ENCODE results near the gene ZNF738.
"Not testable (repeated sequence)": the region's sequence is repeated elsewhere in the genome, so short reads cannot be mapped to it uniquely, and the experiment has no call there.

ZNF738 gene

DNA sequence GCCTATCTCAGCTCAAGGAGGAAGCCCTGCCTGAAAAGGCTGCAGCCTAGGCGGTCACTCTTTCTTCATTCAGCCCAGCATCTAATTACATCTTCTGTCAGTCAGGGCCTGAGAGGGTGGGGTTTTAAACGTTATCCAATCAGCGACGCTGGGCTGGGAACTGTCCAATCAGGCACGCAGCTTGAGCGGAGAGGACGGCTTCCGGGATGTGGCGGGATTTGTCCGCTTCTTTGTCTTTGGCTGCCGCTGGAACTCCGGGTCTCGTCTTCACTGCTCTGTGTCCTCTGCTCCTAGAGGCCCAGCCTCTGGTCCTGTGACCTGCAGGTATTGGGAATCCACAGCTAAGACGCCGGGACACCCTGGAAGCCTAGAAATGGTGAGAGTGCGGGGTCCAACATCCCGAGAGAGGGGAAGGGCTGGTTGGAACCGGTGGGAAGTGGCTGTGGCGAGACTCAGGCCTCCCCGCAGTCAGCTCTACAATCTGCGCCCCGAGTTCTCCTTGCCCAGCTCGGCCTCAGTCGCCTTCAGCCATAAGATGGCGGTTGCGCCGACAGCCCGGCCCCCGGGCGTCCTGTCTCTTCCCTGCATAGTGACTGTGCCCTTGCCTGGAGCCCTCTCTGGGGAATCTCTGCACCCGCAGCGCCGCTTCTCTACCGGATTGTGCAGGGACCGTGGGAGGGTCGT lies at the start of gene ZNF738:
TSS of gene ZNF738 (plus strand) at position 233 of the 684 bp plus-strand sequence. CDS start at position 374, 141 bp downstream.
- DNase-seq (ENCODE audit: low spot score), result peak; percentile 96

DNA sequence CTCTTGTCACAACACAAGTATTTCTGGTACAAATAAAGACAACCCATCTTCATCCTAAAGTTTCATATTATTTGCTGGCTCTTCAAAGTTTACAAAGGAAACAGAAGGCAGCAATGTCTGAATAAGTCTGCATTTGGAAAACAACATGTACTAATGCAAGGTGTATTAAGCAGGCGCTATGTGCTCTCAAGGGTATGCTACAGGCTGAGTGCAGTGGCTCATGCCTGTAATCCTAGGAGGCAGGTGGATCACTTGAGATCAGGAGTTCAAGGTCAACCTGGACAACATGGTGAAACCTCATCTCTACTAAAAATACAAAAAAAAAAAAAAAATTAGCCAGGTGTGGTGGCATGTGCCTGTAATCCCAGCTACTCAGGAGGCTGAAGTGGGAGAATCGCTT lies 46.0 kb upstream of the ZNF738 start:
- not testable (repeated sequence) for DNase-seq (ENCODE audit: low spot score)

DNA sequence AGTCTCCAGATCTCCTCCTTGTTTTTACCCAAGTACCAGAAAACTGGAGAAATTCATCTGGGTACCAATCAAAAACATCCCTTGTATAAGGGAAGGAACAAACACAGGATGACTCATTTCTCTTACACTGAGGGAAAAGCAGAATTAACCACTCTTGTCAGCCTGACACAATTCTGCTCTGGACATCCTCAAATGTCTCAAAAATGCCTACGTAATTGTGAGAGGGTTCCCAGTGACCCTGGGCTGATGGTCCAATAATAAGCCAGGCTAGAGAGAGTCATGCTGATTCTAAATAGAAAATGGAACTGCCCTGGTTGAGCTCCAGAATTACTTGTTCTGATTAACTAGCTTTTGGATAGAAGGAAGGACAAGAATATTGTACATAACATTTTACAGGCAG lies 44.1 kb upstream of the ZNF738 start:
- no peak for DNase-seq (ENCODE audit: low spot score)

DNA sequence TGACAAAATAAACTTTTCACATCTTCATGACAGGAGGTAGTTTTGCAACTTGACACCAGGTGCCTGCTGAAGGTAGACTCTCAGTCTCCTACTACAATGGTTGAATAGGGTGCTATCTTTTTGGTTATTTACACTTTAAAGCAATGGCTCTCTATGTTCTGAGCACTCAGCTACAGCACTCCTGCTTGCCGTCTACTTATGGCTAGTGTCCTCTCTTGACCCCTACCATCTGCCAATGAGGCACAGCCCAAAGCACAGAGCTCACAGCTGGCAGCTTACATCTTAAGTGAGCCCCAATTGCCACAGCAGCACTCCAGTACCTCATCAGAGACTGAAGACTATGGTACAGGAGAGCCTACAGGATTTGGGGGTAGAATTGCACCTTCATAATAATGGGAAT lies 41.0 kb upstream of the ZNF738 start:
- no peak for DNase-seq (ENCODE audit: low spot score)

DNA sequence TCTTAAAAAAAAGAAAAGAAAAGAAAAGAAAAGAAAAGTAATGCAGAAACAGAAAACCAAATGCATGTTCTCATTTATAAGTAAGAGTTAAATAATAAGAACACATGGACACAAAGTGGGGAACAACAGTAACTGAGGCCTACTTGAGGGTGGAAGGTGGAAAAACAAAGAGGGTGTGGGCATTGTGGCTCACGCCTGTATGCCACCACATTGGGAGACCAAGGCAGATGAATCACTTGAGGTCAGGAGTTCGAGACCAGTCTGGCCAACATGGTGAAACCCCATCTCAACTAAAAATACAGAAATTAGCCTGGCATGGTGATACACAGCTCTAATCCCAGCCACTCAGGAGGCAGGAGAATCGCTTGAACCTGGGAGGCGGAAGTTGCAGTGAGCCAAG lies 37.7 kb upstream of the ZNF738 start:
- DNase-seq (ENCODE audit: low spot score), result no peak

DNA sequence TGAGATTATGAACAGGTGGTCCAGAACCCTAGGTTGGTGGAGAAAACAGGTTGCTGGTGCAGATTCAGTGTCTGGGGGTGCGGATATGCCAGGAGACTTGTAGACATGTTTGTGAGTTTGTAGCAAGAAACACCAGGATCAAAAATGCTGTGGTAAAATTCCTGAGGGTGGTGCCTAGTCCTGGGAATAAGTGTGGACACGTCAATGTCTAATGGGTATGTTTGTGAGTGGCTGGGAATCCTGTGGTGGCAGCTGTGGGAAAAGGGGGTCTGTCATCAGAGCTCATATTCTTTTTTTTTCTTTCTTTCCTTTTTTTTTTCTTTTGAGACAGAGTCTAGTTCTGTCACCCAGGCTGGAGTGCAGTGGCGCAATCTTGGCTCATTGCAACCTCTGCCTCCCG lies 36.8 kb upstream of the ZNF738 start:
- DNase-seq (ENCODE audit: low spot score), result no peak

DNA sequence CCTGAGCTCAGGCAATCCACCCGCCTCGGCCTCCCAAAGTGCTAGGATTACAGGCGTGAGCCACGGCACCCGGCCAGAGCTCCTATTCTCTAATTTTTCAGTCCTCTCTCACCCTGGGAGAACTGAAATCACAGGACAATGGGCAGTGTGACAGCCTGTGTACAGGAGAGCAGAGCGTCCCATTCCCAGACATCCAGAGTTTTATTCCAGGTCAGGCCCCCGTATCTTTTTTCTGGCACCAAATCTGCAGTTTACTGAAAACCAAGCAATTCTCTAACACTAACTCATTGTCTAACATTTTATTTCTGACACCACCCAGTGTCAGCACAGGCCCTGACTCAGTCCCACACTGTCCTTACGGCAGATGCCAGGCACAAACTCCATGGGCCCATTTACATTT lies 36.3 kb upstream of the ZNF738 start:
- DNase-seq (ENCODE audit: low spot score), result no peak

DNA sequence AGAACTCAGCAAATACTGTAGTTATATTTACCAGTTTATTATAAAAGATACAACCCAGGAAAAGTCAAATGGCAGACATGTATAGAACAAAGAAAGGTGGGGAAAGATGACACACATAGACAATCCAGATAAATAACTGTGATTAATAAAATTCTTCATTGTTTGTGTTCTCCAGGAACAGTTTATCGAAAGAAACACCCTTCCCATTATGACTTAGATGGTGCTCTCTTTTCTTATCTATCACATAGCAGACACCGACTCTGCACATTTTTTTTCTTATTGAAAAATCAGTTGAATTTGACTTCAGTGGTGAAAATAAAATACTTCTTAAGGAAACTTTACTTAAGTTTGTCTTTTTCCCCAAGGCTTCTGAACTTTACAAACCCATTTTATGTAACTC lies 35.8 kb upstream of the ZNF738 start:
- no peak for DNase-seq (ENCODE audit: low spot score)

DNA sequence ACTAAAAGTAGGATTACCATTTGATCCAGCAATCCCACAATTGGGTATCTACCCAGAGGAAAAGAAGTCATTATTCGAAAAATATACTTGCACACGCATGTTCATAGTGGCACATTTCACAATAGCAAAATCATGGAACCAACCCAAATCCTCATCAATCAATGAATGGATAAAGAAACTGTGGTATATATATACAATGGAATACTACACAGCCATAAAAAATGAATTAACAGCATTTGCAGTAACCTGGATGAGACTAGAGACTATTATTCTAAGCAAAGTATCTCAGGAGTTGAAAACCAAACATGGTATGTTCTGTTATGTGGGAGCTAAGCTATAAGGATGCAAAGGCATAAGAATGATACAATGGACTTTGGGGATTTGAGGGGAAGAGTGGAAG lies 32.6 kb upstream of the ZNF738 start:
- DNase-seq (ENCODE audit: low spot score), result no peak

DNA sequence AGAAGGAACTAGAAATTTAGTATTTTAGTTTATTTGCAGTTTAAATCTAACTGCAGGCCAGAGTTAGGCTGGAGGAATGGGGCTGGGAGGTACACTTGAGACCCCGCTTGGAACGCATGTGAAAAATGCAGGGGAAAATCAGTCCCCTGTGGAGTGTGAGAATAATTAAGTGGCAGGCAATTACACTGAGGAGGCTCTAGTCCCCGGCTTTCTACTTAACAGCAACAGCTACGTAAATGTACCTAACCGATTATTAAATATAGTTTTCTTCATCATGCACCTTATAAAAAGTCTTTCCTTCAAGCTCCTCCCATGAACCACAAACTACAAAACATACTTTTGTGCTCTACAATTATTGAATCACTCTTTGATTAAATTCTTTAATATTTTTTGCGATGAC lies 30.4 kb upstream of the ZNF738 start:
- DNase-seq (ENCODE audit: low spot score), result peak; percentile 4

DNA sequence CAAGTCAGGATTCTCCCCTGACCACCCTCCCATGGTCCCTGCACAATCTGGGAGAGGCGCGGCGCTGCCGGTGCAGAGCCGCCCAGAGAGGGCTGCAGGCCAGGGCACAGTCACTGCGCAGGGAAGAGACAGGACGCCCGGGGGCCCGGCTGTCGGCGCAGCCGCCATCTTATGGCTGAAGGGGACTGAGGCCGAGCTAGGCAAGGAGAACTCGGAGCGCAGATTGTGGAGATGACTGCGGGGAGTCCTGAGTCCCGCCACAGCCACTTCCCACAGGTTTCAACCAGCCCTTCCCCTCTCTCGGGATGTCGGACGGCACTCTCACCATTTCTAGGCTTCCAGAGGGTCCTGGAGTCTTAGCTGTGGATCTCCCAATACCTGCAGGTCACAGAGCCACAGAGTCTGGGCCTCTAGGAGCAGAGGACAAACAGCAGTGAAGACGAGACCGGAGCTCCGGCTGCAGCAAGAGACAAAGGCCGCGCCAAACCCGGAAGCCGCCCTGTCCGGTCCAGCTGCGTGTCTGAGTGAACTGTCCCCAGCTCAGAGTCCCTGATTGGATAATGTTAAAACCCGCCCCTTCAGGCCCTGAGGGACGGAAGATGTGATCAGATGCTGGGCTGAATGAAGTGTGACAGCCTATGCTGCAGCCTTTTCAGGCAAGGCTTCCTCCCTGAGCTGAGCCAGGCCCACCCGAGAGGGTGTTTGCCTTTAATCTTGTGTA lies 29.8 kb upstream of the ZNF738 start, which contains the start of gene ZNF708:
TSS of gene ZNF708 (minus strand) at position 526 of the 721 bp plus-strand sequence. CDS start at position 328, 198 bp downstream.
- peak; percentile 88 for DNase-seq (ENCODE audit: low spot score)

DNA sequence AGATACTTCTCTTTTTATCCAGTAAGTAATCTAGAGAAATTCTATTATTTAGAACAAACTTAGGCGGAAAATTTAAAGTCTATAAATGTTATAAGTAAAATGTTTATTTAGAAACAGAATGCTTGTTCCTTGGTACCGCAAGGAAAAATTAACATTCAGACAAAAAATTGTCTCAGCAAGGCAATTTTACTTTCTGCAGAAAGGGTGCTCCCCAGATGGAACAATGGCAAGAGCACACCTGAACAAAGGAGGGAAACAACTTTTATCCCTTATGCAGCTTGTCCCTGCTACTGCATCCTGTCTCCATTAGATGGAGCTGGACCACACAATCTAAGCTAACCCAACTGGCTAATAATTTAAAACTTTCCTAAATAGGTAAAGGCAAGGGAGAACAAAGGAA lies 23.1 kb upstream of the ZNF738 start:
- no peak for DNase-seq (ENCODE audit: low spot score)

DNA sequence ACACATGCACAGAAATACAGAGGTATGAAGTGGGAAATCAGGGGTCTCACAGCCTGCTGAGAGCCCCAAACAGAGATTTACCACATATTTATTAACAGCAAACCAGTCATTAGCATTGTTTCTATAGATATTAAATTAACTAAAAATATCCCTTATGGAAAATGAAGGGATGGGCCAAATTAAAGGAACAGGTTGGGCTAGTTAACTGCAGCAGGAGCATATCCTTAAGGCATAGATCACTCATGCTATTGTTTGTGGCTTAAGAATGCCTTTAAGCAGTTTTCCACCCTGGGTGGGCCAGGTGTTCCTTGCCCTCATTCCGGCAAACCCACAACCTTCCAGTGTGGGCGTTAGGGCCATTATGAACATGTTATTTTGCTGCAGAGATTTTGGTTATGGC lies 14.0 kb upstream of the ZNF738 start:
- not testable (repeated sequence) for DNase-seq (ENCODE audit: low spot score)

DNA sequence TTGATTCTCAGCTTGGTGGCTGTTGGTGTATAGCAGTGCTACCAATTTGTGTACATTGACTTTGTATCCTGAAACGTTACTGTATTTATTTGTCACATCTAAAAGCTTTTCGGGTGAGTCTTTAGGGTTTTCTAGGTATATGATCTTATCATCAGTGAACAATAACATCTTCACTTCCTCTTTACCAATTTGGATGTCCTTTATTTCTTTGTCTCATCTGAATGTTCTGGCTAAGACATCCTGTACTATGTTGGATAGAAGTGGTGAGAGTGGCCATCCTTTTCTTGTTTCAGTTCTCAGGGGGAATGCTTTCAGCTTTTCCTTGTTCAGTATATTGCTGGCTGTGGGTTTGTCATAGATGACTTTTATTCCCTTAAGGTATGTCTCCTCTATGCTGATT lies 6.0 kb upstream of the ZNF738 start:
- no peak for DNase-seq (ENCODE audit: low spot score)

DNA sequence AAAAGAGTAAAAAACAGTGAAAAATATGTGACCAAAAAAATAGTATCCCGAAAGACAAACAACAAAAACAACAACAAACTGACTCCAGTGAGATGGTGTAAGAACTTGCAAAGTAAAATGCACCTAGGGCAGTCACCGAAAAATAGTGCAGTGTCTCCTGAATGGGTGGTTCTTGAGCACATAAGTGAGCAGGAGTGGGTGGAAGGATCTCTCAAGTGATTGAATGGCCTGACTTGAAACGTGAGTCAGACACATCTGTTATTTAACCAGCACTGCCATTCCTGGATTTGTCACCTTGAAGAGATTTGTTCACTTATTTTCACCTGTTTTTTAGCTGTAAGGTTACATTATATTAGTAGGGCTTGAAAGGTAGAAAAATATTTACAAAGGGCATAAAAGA lies 3.5 kb downstream of the ZNF738 start:
- DNase-seq (ENCODE audit: low spot score), result no peak

DNA sequence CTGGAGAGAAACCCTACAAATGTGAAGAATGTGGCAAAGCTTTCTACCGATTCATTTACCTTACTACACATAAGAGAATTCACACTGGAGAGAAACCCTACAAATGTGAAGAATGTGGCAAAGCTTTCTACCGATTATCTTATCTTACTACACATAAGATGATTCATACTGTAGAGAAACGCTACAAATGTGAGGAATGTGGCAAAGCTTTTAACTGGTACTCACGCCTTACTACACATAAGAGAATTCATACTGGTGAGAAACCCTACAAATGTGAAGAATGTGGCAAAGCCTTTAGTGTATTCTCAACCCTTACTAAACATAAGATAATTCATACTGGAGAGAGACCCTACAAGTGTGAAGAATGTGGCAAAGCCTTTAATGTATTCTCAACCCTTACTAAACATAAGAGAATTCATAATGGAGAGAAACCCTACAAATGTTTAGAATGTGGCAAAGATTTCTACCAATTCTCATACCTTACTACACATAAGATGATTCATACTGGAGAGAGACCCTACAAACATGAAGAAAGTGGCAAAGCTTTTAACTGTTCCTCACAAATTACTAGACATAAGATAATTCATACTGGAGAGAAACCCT lies 25.3 kb downstream of the ZNF738 start:
- DNase-seq (ENCODE audit: low spot score), result no peak

DNA sequence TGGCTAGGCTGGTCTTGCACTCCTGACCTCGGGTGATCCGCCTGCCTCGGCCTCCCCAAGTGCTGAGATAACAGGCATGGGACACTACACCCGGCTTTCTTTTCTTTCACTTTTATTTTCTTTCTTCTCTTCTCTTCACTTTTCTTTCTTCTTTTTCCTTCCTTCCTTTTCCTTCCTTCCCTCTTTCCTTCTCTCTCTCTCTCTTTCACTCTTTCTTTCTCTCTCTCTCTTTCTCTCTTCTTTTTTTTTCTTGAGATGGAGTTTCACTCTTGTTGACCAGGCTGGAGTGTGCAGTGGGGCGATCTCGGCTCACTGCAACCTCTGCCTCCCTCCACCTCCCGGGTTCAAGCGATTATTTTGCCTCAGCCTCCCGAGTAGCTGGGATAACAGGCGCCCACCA lies 37.3 kb downstream of the ZNF738 start:
- no peak for DNase-seq (ENCODE audit: low spot score)

DNA sequence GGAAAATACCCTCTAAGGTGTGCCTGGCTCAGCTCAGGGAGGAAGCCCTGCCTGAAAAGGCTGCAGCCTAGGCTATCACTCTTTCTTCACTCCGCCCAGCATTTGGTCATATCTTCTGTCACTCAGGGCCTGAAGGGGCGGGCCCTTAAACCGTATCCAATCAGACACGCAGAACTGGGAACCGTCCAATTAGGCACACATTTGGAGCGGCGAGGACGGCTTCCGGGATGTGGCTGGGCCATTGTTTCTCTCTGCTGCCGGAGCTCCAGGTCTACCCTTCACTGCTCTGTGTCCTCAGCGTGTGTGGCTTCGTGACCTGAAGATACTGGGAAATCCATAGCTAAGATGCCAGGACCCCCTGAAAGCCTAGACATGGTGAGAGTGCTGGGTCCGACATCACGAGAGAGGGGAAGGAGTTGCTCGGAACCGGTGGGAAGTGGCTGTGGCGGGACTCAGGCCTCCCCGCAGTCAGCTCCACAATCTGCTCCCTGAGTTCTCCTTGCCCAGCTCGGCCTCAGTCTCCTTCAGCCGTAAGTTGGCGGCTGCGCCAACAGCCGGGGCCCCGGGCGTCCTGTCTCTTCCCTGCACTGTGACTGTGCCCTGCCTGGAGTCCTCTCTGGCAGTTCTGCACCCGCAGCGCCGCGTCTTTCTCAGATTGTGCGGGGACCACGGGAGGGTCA lies 38.2 kb downstream of the ZNF738 start, which contains the start of gene ZNF493:
TSS of gene ZNF493 (plus strand) at position 241 of the 680 bp plus-strand sequence. CDS start at position 346, 105 bp downstream.
- peak; percentile 89 for DNase-seq (ENCODE audit: low spot score)

DNA sequence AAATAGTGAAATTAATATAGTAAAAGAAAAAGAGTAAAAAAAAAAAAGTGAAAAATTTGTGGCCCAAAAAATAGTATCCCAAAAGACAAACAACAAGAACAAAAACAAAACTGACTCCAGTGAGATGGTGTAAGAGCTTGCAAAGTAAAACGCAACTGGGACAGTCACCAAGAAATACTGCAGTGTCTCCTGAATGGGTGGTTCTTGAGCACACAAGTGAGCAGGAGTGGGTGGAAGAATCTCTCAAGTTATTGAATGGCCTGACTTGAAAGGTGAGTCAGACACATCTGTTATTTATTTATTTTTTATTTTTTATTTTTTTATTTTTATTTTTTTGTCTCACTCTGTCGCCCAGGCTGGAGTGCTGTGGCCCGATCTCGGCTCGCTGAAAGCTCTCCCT lies 40.1 kb downstream of the ZNF738 start:
- DNase-seq (ENCODE audit: low spot score), result no peak

DNA sequence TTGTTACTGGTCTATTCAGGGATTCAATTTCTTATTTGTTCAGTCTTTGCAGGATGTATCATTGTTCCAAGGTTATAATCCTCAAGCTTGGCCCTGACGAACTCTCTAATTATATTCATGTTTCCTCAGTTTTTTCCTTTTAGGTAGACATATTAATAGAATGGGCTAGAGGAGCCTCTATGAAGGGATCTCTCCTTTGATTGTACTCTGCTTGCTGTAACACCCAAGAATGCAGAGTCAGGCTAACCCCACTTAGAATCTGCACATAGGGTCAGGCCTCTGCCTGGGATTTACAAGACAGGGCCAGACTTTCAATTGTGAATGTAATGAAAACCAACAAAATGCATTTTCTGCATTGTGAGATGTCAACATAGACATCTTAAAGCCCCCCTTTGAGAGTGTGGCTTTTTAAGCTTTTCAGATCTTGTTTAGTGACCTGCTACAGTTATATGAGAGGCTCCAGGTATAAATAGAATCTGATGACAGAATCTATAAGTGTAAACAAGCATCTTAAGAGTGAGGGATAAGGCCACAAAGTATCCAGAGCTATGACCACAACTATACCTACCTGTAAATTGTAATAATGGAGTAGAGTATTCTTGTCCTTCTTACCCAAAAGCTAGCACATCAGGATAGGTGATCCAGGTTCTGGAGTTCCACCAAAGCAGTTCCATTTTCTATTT lies 43.6 kb downstream of the ZNF738 start:
- no peak for DNase-seq (ENCODE audit: low spot score)

DNA sequence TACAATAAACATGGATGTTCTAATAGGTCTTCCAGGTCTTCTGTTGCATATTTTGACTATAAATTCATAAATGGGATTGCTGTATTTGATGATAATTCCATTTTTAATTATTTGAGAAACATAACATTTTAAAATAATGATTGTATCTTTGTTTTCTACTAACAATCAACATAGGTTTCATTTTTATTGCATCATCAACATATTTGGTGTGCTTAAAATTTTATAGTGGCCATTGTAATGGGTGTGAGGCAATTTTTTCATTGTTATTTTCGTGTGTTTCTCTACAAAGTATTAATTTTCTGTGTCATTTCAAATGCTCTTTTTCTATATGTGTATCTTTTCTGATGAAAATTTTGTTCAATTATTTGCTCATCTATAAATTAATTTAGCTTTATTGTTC lies 51.4 kb downstream of the ZNF738 start:
- DNase-seq (ENCODE audit: low spot score), result no peak

DNA sequence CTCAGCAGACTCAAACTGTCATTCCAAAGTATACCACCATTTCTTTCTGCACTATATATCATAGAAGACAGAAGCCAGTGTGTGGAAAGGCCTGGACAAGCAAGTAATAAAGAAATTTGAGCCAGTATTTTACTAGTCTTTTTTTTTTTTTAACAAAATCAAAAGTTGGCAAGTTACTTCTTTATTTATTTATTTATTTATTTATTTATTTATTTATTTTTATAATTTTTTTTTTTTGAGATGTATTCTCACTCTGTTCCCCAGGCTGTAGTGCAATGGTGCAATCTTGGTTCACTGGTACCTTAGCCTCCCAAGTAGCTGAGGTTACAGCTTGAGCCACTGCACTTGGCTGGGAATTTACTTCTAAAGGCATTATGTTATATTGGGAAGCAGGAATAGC lies 63.4 kb downstream of the ZNF738 start:
- no peak for DNase-seq (ENCODE audit: low spot score)
